ENCODE measurements around the gene GNG13. TPM values are rescaled to one million over a fixed set of nuclear protein-coding genes. Genes with fewer than 3 reads are reported as not detected.
"Not testable (repeated sequence)": the region's sequence is repeated elsewhere in the genome, so short reads cannot be mapped to it uniquely, and the experiment has no call there.

Gene GNG13
- total and polyA plus RNA-seq, 2 experiments from 2014 or later, result 0.29 TPM; not detected in 1

GRCh38 chr16:776298-776697 is 24.2 kb downstream of the GNG13 start:
- not testable (repeated sequence) for H4K20me1 ChIP-seq (replicated peaks; ENCODE audit: insufficient read depth); H2AFZ ChIP-seq; H3K4me1 ChIP-seq (ENCODE audit: insufficient read depth); H3K27ac ChIP-seq (ENCODE audit: low read depth); H3K9me2 ChIP-seq (ENCODE audit: insufficient read depth); H3K4me1 Mint-ChIP-seq; H3K4me3 Mint-ChIP-seq; H3K36me3 ChIP-seq (ENCODE audit: insufficient read depth); H3K27me3 ChIP-seq (ENCODE audit: insufficient read depth); H3K4me2 ChIP-seq; H3K36me3 Mint-ChIP-seq (ENCODE audit: low read depth); H3K79me2 ChIP-seq (replicated peaks; ENCODE audit: insufficient read depth); H3K27ac Mint-ChIP-seq; DNase-seq (ENCODE audit: low spot score); H3K4me3 ChIP-seq; H3K27me3 Mint-ChIP-seq (ENCODE audit: insufficient read depth, low read depth, poor library complexity); H3K9me3 Mint-ChIP-seq; H3F3A ChIP-seq (replicated peaks; ENCODE audit: low read depth); ATAC-seq

DNA sequence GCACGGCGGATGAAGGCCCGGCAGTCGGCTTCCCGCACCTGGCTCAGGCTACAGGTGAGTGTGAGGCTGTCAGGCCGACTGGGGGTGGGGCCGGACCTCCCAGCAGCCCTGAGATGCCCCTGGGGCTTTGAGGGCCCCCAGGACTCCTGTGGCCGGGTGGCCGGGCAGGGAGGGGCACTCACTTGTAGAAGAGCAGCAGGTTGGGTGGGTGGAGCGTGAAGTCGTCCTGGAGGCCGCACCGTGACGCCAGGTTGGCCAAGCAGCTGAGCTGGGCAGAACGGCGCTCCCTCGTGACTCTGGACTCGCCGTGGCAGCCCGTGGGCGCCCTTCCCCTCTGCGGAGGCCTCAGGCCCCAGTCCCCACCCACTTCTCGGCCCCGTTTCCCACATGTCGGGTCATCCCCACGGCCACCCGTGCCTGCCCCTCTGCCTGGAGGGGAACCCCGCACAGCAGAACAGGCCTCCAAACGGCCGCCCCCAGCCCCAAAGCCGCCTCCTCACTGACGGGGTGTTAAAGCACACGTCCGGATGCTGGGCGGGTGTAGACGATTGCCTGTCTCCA is 25.2 kb downstream of the GNG13 start:
- Histone ChIP-seq H2AFZ (no peak overlapping the region), H3K27ac (ENCODE audit: low read depth) (no peak overlapping the region), H3K27me3 (ENCODE audit: insufficient read depth) (no peaks in the 10 kb centered on the region), H3K9me2 (ENCODE audit: insufficient read depth) (no peaks in the 10 kb centered on the region), H3K4me2 (no peak overlapping the region), H3K4me1 (ENCODE audit: insufficient read depth) (no peaks in the 10 kb centered on the region), H3K79me2 (replicated peaks; ENCODE audit: insufficient read depth) (no peaks in the 10 kb centered on the region), H4K20me1 (replicated peaks; ENCODE audit: insufficient read depth) (no peaks in the 10 kb centered on the region), H3K4me3 (no peak overlapping the region), H3F3A (replicated peaks; ENCODE audit: low read depth) (peaks cover 3% of the 10 kb centered on the region; the same call in 1 of the 2 replicates), H3K36me3 (ENCODE audit: insufficient read depth) (no peaks in the 10 kb centered on the region)
- Mint-ChIP-seq H3K27me3 (ENCODE audit: insufficient read depth, low read depth, poor library complexity) (peaks cover 8% of the 10 kb centered on the region), H3K4me1 (no peaks in the 10 kb centered on the region), H3K27ac (no peak overlapping the region), H3K9me3 (no peaks in the 10 kb centered on the region), H3K4me3 (no peak overlapping the region), H3K36me3 (ENCODE audit: low read depth) (no peaks in the 10 kb centered on the region)
- ATAC-seq, result peak; percentile 43
- no peak for DNase-seq (ENCODE audit: low spot score)
- TF ChIP-seq EZH2 (IDR thresholded peaks at IDR 0.05; ENCODE audit: low read depth, unreplicated experiment) (no peak), POLR2AphosphoS5 (IDR thresholded peaks at IDR 0.05; ENCODE audit: low read depth) (no peak)

DNA sequence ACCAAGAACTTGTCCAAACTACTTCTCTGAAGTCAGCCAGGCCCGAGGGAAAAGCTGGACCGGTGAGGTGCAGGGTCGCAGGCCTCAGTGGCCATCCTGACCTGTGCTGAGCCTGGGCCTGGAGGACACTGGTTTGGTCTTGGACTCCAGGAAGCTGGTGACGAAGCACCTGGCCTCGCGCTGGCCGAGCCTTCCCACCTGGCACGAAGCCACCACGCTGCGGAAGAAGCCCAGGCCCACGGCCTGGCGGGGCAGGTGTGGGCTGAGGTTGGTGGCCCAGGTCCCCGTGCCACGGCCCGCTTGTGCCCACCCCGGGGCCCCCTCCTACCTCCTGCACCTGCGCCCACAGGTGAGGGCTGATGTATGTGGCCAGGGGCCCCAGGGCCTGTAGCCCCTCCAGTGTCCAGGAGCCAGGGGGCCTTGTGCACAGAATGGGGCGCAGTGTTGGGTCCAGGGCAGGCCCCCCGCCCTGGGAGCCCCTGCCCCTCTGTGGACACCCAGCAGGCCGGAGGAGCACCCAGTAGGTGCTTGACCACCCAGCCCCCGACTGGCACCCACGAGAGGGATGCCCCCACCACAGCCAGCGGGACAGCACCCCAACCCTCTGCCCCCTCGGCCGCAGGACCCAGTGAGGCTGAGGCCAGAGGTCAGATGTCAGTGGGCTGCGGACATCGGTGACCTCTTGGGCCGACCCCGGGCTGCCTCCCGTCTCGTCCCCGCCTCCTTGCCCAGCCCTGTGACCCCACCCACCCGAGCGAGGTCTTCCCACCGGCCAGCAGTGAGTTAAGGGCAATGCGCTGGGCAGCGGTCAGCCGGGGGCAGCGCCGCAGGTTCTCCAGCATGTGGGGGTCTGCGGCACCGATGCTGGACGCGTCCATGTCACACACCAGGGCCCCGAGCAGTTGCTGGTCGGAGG is 26.2 kb downstream of the GNG13 start:
- Histone ChIP-seq H3K4me2 (no peak overlapping the region), H3K4me3 (no peak overlapping the region), H3K27ac (ENCODE audit: low read depth) (no peak overlapping the region), H3K9me2 (ENCODE audit: insufficient read depth) (no peaks in the 10 kb centered on the region), H3K79me2 (replicated peaks; ENCODE audit: insufficient read depth) (no peaks in the 10 kb centered on the region), H3K27me3 (ENCODE audit: insufficient read depth) (no peaks in the 10 kb centered on the region), H3K4me1 (ENCODE audit: insufficient read depth) (no peaks in the 10 kb centered on the region), H3F3A (replicated peaks; ENCODE audit: low read depth) (peaks cover 3% of the 10 kb centered on the region; the same call in 1 of the 2 replicates), H2AFZ (no peak overlapping the region), H3K36me3 (ENCODE audit: insufficient read depth) (no peaks in the 10 kb centered on the region), H4K20me1 (replicated peaks; ENCODE audit: insufficient read depth) (no peaks in the 10 kb centered on the region)
- H3K36me3 Mint-ChIP-seq (ENCODE audit: low read depth), result no peaks in the 10 kb centered on the region
- H3K4me1 Mint-ChIP-seq, result no peaks in the 10 kb centered on the region
- no peak overlapping the region for H3K4me3 Mint-ChIP-seq
- DNase-seq (ENCODE audit: low spot score), result no peak
- no peak for ATAC-seq
- H3K9me3 Mint-ChIP-seq, result no peaks in the 10 kb centered on the region
- H3K27me3 Mint-ChIP-seq (ENCODE audit: insufficient read depth, low read depth, poor library complexity), result peaks cover 8% of the 10 kb centered on the region
- H3K27ac Mint-ChIP-seq, result no peak overlapping the region
- TF ChIP-seq, protein P1, sequence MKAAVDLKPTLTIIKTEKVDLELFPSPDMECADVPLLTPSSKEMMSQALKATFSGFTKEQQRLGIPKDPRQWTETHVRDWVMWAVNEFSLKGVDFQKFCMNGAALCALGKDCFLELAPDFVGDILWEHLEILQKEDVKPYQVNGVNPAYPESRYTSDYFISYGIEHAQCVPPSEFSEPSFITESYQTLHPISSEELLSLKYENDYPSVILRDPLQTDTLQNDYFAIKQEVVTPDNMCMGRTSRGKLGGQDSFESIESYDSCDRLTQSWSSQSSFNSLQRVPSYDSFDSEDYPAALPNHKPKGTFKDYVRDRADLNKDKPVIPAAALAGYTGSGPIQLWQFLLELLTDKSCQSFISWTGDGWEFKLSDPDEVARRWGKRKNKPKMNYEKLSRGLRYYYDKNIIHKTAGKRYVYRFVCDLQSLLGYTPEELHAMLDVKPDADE (IDR thresholded peaks at IDR 0.05), result no peak
- TF ChIP-seq POLR2AphosphoS5 (IDR thresholded peaks at IDR 0.05; ENCODE audit: low read depth) (no peak), EZH2phosphoT487 (IDR thresholded peaks at IDR 0.05; ENCODE audit: unreplicated experiment) (no peak), CTCF (conservative IDR thresholded peaks at IDR 0.05; ENCODE audit: low read depth in 2 of 2) (no peak), ZNF114 (CRISPR knock-in tag; IDR thresholded peaks at IDR 0.05) (no peak), ZNF331 (CRISPR knock-in tag; IDR thresholded peaks at IDR 0.05; ENCODE audit: low read depth) (no peak), STAT1 (IDR thresholded peaks at IDR 0.05; ENCODE audit: unreplicated experiment) (no peak), NANOG (IDR thresholded peaks at IDR 0.05; ENCODE audit: borderline replicate concordance) (no peak), CREB1 (CRISPR knock-in tag; IDR thresholded peaks at IDR 0.05; ENCODE audit: low read depth) (no peak), JUNB (IDR thresholded peaks at IDR 0.05; ENCODE audit: unreplicated experiment) (no peak), EZH2 (IDR thresholded peaks at IDR 0.05; ENCODE audit: low read depth, unreplicated experiment) (no peak)
- TF ChIP-seq, protein P2, sequence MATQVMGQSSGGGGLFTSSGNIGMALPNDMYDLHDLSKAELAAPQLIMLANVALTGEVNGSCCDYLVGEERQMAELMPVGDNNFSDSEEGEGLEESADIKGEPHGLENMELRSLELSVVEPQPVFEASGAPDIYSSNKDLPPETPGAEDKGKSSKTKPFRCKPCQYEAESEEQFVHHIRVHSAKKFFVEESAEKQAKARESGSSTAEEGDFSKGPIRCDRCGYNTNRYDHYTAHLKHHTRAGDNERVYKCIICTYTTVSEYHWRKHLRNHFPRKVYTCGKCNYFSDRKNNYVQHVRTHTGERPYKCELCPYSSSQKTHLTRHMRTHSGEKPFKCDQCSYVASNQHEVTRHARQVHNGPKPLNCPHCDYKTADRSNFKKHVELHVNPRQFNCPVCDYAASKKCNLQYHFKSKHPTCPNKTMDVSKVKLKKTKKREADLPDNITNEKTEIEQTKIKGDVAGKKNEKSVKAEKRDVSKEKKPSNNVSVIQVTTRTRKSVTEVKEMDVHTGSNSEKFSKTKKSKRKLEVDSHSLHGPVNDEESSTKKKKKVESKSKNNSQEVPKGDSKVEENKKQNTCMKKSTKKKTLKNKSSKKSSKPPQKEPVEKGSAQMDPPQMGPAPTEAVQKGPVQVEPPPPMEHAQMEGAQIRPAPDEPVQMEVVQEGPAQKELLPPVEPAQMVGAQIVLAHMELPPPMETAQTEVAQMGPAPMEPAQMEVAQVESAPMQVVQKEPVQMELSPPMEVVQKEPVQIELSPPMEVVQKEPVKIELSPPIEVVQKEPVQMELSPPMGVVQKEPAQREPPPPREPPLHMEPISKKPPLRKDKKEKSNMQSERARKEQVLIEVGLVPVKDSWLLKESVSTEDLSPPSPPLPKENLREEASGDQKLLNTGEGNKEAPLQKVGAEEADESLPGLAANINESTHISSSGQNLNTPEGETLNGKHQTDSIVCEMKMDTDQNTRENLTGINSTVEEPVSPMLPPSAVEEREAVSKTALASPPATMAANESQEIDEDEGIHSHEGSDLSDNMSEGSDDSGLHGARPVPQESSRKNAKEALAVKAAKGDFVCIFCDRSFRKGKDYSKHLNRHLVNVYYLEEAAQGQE (IDR thresholded peaks at IDR 0.05; ENCODE audit: unreplicated experiment), result no peak
